Measurements from ENCODE around the gene KIF16B. TPM values are rescaled to one million over a fixed set of nuclear protein-coding genes. Genes with fewer than 3 reads are reported as not detected.

Gene KIF16B
- total and polyA plus RNA-seq, 2 of the 13 experiments (the other 11 are each of a cell fraction or from before 2014, with no cell fraction given), result 6.9 to 18.0 TPM

GRCh38 chr20:16607364-16608276, 34.4 kb upstream of the KIF16B start (continued):
- TF ChIP-seq ZNF318 (CRISPR knock-in tag; IDR thresholded peaks at IDR 0.05), result no peak
- TF ChIP-seq ZNF33A (CRISPR knock-in tag; IDR thresholded peaks at IDR 0.05; ENCODE audit: borderline replicate concordance), result no peak
- TF ChIP-seq JUNB (CRISPR knock-in tag; IDR thresholded peaks at IDR 0.05; ENCODE audit: borderline replicate concordance), result no peak
- TF ChIP-seq THRA (CRISPR knock-in tag; IDR thresholded peaks at IDR 0.05; ENCODE audit: borderline replicate concordance), result no peak
- no peak for TF ChIP-seq ZNF20 (CRISPR knock-in tag; IDR thresholded peaks at IDR 0.05)
- no peak for TF ChIP-seq BRCA1 (CRISPR knock-in tag; IDR thresholded peaks at IDR 0.05)
- TF ChIP-seq ZNF276 (CRISPR knock-in tag; IDR thresholded peaks at IDR 0.05; ENCODE audit: low read depth), result no peak
- TF ChIP-seq ZNF205 (CRISPR knock-in tag; IDR thresholded peaks at IDR 0.05), result no peak
- no peak for TF ChIP-seq PRDM4 (CRISPR knock-in tag; IDR thresholded peaks at IDR 0.05; ENCODE audit: borderline replicate concordance)
- TF ChIP-seq ZSCAN12 (CRISPR knock-in tag; IDR thresholded peaks at IDR 0.05), result peak; percentile 81; the same call in 1 of the 2 replicates
